Heart left ventricle (tissue), 16 donors: ENCODE measurements around the gene ORM2. TPM values are rescaled to one million over a fixed set of nuclear protein-coding genes. Genes with fewer than 3 reads are reported as not detected.

ENCODE experiments used
- ATAC-seq, 4 donors: fragments of 200-7000 bp; cut with Tn5 transposase; one replicate each; pipeline ENCODE4 v1.9.1; 2020 to 2022; ENCODE audit warnings: moderate library complexity in 4 of 4, mild to moderate bottlenecking in 3 of 4, moderate number of reproducible peaks in 1 of 4
- DNase-seq, 5 donors: peaks; one replicate each; pipeline ENCODE4 v3.0.0-alpha.2; 2020
- H3K27ac ChIP-seq, 12 donors: fragments of 200-600 bp; sonication (generic) in 4 of 12; one replicate each; pipeline versions ENCODE4 v1.5.0 to v1.8.0; 2016 to 2022; ENCODE audit warnings: mild to moderate bottlenecking in 2 of 12
- H3K27me3 ChIP-seq, 9 donors: fragments of 200-600 bp; sonication (generic) in 2 of 9; one replicate each; pipeline versions ENCODE4 v1.5.1 to v1.8.0; 2016 to 2022; ENCODE audit warnings: mild to moderate bottlenecking in 3 of 9
- H3K36me3 ChIP-seq, 9 donors: fragments of 200-600 bp; sonication (generic) in 2 of 9; one replicate each; pipeline versions ENCODE4 v1.5.0 to v1.8.0; 2018 to 2022; ENCODE audit warnings: mild to moderate bottlenecking in 2 of 9
- H3K4me1 ChIP-seq, 12 donors: fragments of 200-600 bp; sonication (generic) in 4 of 12; one replicate each; pipeline versions ENCODE4 v1.5.0 to v1.8.0; 2016 to 2022; ENCODE audit warnings: mild to moderate bottlenecking in 3 of 12
- H3K4me3 ChIP-seq, 12 donors: fragments of 200-600 bp; sonication (generic) in 4 of 12; one replicate each; pipeline versions ENCODE4 v1.5.0 to v1.8.0; 2017 to 2022; ENCODE audit warnings: mild to moderate bottlenecking in 9 of 12, moderate library complexity in 4 of 12
- H3K9me3 ChIP-seq, 12 donors: fragments of 200-600 bp; sonication (generic) in 4 of 12; one replicate each; pipeline versions ENCODE4 v1.5.0 to v1.8.0; 2016 to 2022; ENCODE audit warnings: mild to moderate bottlenecking in 1 of 12
- POLR2A ChIP-seq, 2 donors: fragments of 450-650 bp; IDR thresholded peaks; one replicate each; pipeline ENCODE4 v1.6.1; 2017; ENCODE audit warnings: antibody characterized with exemption in 2 of 2, mild to moderate bottlenecking in 2 of 2, moderate library complexity in 2 of 2
- WGBS, 4 donors: extraction: QIAGEN DNeasy Blood & Tissue Kit in 2 of 4; methylation state at CpG; one replicate each; pipeline versions ENCODE4 v1.1.5 to v1.1.7; 2013 to 2018; 5-methylcytosine and 5-hydroxymethylcytosine counted together
- intact Hi-C, 10 donors: fragments of 100-400 bp; cut with DNase I; formaldehyde crosslinking; loops; one replicate each; pipeline versions ENCODE4 v1.11.1 to v1.14.2; 2022
- polyA plus RNA-seq, 2 donors: library from polyadenylated mRNA; stranded (reverse); fragments of 200-250 nt; gene quantifications; one replicate each; pipeline ENCODE4 v1.2.3, GENCODE V29; 2013
- total RNA-seq, 9 donors: library from RNA; depleted of rRNA in 2 of 9; stranded (reverse); fragments of >200 nt in 2 of 9; fragmentation: NEBNext Ultra II Directional in 3 of 9; extraction: Animal tissue kit (Norgen Biotek cat#: 25700) in 3 of 9; gene quantifications; one replicate each; pipeline versions ENCODE4 v1.1.0 to v1.2.4, GENCODE V29; 2016 to 2023
- TF ChIP-seq, protein P1 (sequence below), 12 donors: fragments of 200-600 bp; sonication (generic) in 4 of 12; IDR thresholded peaks; one replicate each; pipeline versions ENCODE4 v1.5.0 to v1.8.0; 2018 to 2022; ENCODE audit warnings: antibody characterized with exemption in 12 of 12, mild to moderate bottlenecking in 5 of 12
- donor health status: ischemic (EF 13 %, LVEDD 7.1; RV severe dilation, severe dysfunction).
- donor health status: healthy with polysubstance abuse.
- donor health status: DM: no; HTN: yes; CAD: no.
- donor health status: DM: no; HTN: no; CAD: no.
- donor health status: ischemic (EF 25% LVEDD 6.9; RV normal size, moderate dysfunction).
- donor health status: ischemic (EF 25% LVEDD 5.7; RV mildly dilated, moderate dysfunction).
- donor health status: healthy.
- donor health status: DM: yes; HTN: yes; CAD: no.
- donor health status: ischemic (EF 35%, LVEDD 5.7; RV mildly dilated, moderate dysfunction).
- donor health status: nonischemic (EF 11% LVEDD 7.7; RV severe dilation, severe dysfunction).
- donor health status: DM: yes; HTN: yes; CAD: no.
- donor health status: PGD.
- donor health status: ischemic (EF 29% LVEDD 5.4; RV normal size, mild dysfunction).
- donor health status: nonischemic (EF 23%, LVEDD 6.1; RV moderate dilation, normal function).

ORM2 gene
- total and polyA plus RNA-seq, 11 donors, result 0.14 TPM; not detected in 10

- H3K4me1 ChIP-seq, result peaks cover 0 to 9% (median 0%) of the 10 kb centered on the region in 12 donors
- peaks cover 0 to 2% (median 0%) of the 10 kb centered on the region in 9 donors for H3K36me3 ChIP-seq
- no peak overlapping the region for H3K27ac ChIP-seq
- H3K9me3 ChIP-seq, result no peaks in the 10 kb centered on the region
- TF ChIP-seq, protein P1, sequence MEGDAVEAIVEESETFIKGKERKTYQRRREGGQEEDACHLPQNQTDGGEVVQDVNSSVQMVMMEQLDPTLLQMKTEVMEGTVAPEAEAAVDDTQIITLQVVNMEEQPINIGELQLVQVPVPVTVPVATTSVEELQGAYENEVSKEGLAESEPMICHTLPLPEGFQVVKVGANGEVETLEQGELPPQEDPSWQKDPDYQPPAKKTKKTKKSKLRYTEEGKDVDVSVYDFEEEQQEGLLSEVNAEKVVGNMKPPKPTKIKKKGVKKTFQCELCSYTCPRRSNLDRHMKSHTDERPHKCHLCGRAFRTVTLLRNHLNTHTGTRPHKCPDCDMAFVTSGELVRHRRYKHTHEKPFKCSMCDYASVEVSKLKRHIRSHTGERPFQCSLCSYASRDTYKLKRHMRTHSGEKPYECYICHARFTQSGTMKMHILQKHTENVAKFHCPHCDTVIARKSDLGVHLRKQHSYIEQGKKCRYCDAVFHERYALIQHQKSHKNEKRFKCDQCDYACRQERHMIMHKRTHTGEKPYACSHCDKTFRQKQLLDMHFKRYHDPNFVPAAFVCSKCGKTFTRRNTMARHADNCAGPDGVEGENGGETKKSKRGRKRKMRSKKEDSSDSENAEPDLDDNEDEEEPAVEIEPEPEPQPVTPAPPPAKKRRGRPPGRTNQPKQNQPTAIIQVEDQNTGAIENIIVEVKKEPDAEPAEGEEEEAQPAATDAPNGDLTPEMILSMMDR (IDR thresholded peaks at IDR 0.05), result no peak
- TF ChIP-seq POLR2A (IDR thresholded peaks at IDR 0.05), result no peak
- 85 to 96% (median 88%) methylated on average over 6 of the region's 6 CpGs for WGBS, 4 donors
- H3K4me3 ChIP-seq, result no peak overlapping the region
- ATAC-seq (no peak), DNase-seq (peak in 3 of 5 donors; percentile 1 to 7 (median 6))
- H3K27me3 ChIP-seq, result no peaks in the 10 kb centered on the region
- intact Hi-C loops, result no loop called here
Measured at GRCh38 chr9:114282507-114282906, 47.2 kb upstream of the ORM2 start.

DNA sequence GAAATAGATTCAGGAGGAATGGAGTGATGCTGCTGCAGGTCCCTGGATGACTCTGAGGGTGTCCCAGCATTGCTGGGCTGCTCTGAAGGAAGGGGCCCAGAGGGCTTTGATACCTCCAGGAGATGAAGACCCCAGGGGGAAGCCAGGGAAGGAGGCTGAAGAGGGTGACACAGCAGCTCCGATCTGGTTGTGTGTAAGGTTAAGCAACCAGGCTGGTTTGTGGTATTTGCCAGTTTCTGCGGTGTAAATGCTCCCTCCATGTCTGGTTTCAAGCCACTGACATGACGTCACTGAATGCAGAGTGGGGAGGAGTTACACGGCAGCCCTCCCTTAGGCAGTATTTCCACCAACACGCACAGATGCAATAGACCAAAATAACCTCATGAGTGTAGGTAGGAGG lies 46.7 kb upstream of the ORM2 start:
- Histone ChIP-seq H3K27me3 (no peaks in the 10 kb centered on the region), H3K27ac (no peak overlapping the region), H3K36me3 (peaks cover 0 to 2% (median 0%) of the 10 kb centered on the region in 9 donors), H3K4me3 (no peak overlapping the region), H3K9me3 (no peaks in the 10 kb centered on the region), H3K4me1 (peaks cover 0 to 9% (median 0%) of the 10 kb centered on the region in 12 donors)
- ATAC-seq (no peak), DNase-seq (peak in 3 of 5 donors; percentile 1 to 17 (median 9))
- TF ChIP-seq, protein P1 (IDR thresholded peaks at IDR 0.05), result no peak
- TF ChIP-seq POLR2A (IDR thresholded peaks at IDR 0.05), result no peak
- WGBS, 4 donors, result 71 to 78% (median 71%) methylated on average over 5 of the region's 5 CpGs
- intact Hi-C loops, result no loop called here

GRCh38 chr9:114283551-114284111 lies 46.0 kb upstream of the ORM2 start:
- DNase-seq, result peak in 3 of 5 donors; percentile 6 to 21 (median 20)

More at GRCh38 chr9:114283551-114284111, 46.0 kb upstream of the ORM2 start:
- ATAC-seq, result no peak
- H3K9me3 ChIP-seq, result no peaks in the 10 kb centered on the region
- no peak for TF ChIP-seq POLR2A (IDR thresholded peaks at IDR 0.05)
- TF ChIP-seq, protein P1 (IDR thresholded peaks at IDR 0.05), result no peak
- intact Hi-C loops, result no loop called here
- no peak overlapping the region for H3K27ac ChIP-seq
- 92 to 96% (median 95%) methylated on average over 13 to 14 of the region's 14 CpGs for WGBS, 4 donors
- peaks cover 0 to 9% (median 0%) of the 10 kb centered on the region in 12 donors for H3K4me1 ChIP-seq
- H3K4me3 ChIP-seq, result no peak overlapping the region
- H3K27me3 ChIP-seq, result no peaks in the 10 kb centered on the region
- H3K36me3 ChIP-seq, result peaks cover 0 to 2% (median 0%) of the 10 kb centered on the region in 9 donors
